Esophagus mucosa (tissue), 1 donor: ENCODE data around the gene GOLT1B. TPM values are rescaled to one million over a fixed set of nuclear protein-coding genes. Genes with fewer than 3 reads are reported as not detected.

Experiments used
- ATAC-seq: fragments of 200-7000 bp; cut with Tn5 transposase; one replicate; pipeline ENCODE4 v1.9.1; 2020
- total RNA-seq: library from RNA; stranded (reverse); gene quantifications from one replicate; pipeline ENCODE4 v1.2.4, GENCODE V29; 2023
- donor health status: DM: yes; HTN: yes; CAD: no.

Gene GOLT1B
- total RNA-seq, 1 donor from 2014 or later = 15.1 TPM

- ATAC-seq = peak; percentile 56
These were observed 24.5 kb downstream of the GOLT1B start, which contains the start of gene SPX for GRCh38 chr12:21526053-21526452. SPX (plus strand) TSS chr12:21526296; CDS start chr12:21526473, 177 bp downstream.

GRCh38 chr12:21526721-21527345 is 25.2 kb downstream of the GOLT1B start:
- no peak for ATAC-seq

- peak; percentile 77 for ATAC-seq
These were observed 26.0 kb downstream of the GOLT1B start for GRCh38 chr12:21527451-21528180.

- no peak for ATAC-seq
These were observed 27.4 kb downstream of the GOLT1B start for GRCh38 chr12:21528953-21529352.

- ATAC-seq = no peak
These were observed 27.9 kb downstream of the GOLT1B start for GRCh38 chr12:21529456-21529855.

- no peak for ATAC-seq
These were observed 36.6 kb downstream of the GOLT1B start for GRCh38 chr12:21538061-21538653.

GRCh38 chr12:21539797-21540196 is 38.2 kb downstream of the GOLT1B start:
- ATAC-seq = no peak

GRCh38 chr12:21541773-21542172 is 40.2 kb downstream of the GOLT1B start:
- no peak for ATAC-seq

GRCh38 chr12:21542403-21542802 is 40.8 kb downstream of the GOLT1B start:
- ATAC-seq = no peak

GRCh38 chr12:21543151-21543550 is 41.6 kb downstream of the GOLT1B start:
- no peak for ATAC-seq

- no peak for ATAC-seq
These were observed 44.0 kb downstream of the GOLT1B start for GRCh38 chr12:21545557-21545956.

GRCh38 chr12:21546716-21547115 is 45.1 kb downstream of the GOLT1B start:
- ATAC-seq = no peak

GRCh38 chr12:21547437-21547836 is 45.8 kb downstream of the GOLT1B start:
- ATAC-seq = no peak

GRCh38 chr12:21551841-21552465 is 50.4 kb downstream of the GOLT1B start:
- no peak for ATAC-seq

GRCh38 chr12:21552635-21553328 is 51.2 kb downstream of the GOLT1B start:
- ATAC-seq = no peak

- ATAC-seq = no peak
These were observed 51.7 kb downstream of the GOLT1B start for GRCh38 chr12:21553329-21553675.

GRCh38 chr12:21558100-21558679 is 56.6 kb downstream of the GOLT1B start:
- no peak for ATAC-seq

GRCh38 chr12:21559855-21560569 is 58.4 kb downstream of the GOLT1B start:
- peak; percentile 90 for ATAC-seq

- ATAC-seq = no peak
These were observed 59.6 kb downstream of the GOLT1B start for GRCh38 chr12:21561158-21561557.

GRCh38 chr12:21562859-21563258 is 61.3 kb downstream of the GOLT1B start:
- no peak for ATAC-seq

- ATAC-seq = no peak
These were observed 64.8 kb downstream of the GOLT1B start for GRCh38 chr12:21566223-21566906.
